Right lobe of liver (tissue), 6 donors: ENCODE results near the gene INSR. TPM values are rescaled to one million over a fixed set of nuclear protein-coding genes. Genes with fewer than 3 reads are reported as not detected.
A peak's percentile ranks its signal among the peaks of the same experiment; 100 is the strongest.

Experiments used
- ATAC-seq, 4 donors: fragments of 200-7000 bp; cut with Tn5 transposase; one replicate each; pipeline ENCODE4 v1.9.1; 2020; ENCODE audit warnings: mild to moderate bottlenecking in 4 of 4, moderate library complexity in 4 of 4
- DNase-seq, 3 donors: peaks; one replicate each; pipeline ENCODE4 v3.0.0-alpha.2; 2020
- H3K27ac ChIP-seq, 3 donors: fragments of 200-600 bp; one replicate each; pipeline ENCODE4 v1.8.0; 2022
- H3K27me3 ChIP-seq, 2 donors: fragments of 200-600 bp; one replicate each; pipeline ENCODE4 v1.8.0; 2022
- H3K36me3 ChIP-seq, 4 donors: fragments of 200-600 bp; sonication (generic) in 1 of 4; one replicate each; pipeline versions ENCODE4 v1.5.1 to v1.8.0; 2017 to 2022; ENCODE audit warnings: control low read depth in 1 of 4
- H3K4me1 ChIP-seq, 4 donors: fragments of 200-600 bp; sonication (generic) in 1 of 4; one replicate each; pipeline versions ENCODE4 v1.5.1 to v1.8.0; 2017 to 2022; ENCODE audit warnings: control low read depth in 1 of 4
- H3K4me3 ChIP-seq, 3 donors: fragments of 200-600 bp; one replicate each; pipeline ENCODE4 v1.8.0; 2022
- H3K9me3 ChIP-seq, 4 donors: fragments of 200-600 bp; sonication (generic) in 1 of 4; one replicate each; pipeline versions ENCODE4 v1.5.1 to v1.8.0; 2017 to 2022; ENCODE audit warnings: control low read depth in 1 of 4
- CTCF ChIP-seq, 4 donors: fragments of 200-600 bp in 3 of 4; fragments of 450-650 bp in 1 of 4; IDR thresholded peaks; one replicate each; pipeline versions ENCODE4 v1.5.1 to v1.8.0; 2016 to 2022; ENCODE audit warnings: antibody characterized with exemption in 4 of 4, mild to moderate bottlenecking in 2 of 4
- POLR2A ChIP-seq: fragments of 450-650 bp; IDR thresholded peaks from one replicate; pipeline ENCODE4 v1.6.1; 2017; ENCODE audit warnings: antibody characterized with exemption, mild to moderate bottlenecking
- WGBS: methylation state at CpG from one replicate; pipeline ENCODE4 v1.1.6; 2018; ENCODE audit warnings: low coverage, low lambda C conversion rate; ENCODE audit not compliant: insufficient coverage; ENCODE audit errors: missing lambda C conversion rate; 5-methylcytosine and 5-hydroxymethylcytosine counted together
- intact Hi-C, 2 donors: fragments of 100-400 bp; cut with DNase I; formaldehyde crosslinking; loops; one replicate each; pipeline versions ENCODE4 v1.11.2 to v1.14.1; 2022
- total RNA-seq, 6 experiments: library from RNA; depleted of rRNA in 2 of 6; stranded (reverse); fragments of >200 nt in 2 of 6; fragmentation: NEBNext Ultra II Directional in 3 of 6; extraction: Animal tissue kit (Norgen Biotek cat#: 25700) in 3 of 6; gene quantifications; one replicate each; pipeline versions ENCODE4 v1.1.0 to v1.2.4, GENCODE V29; 2016 to 2023
- donor health status: DM: no; HTN: yes; CAD: no.
- donor health status: DM: no; HTN: no; CAD: no.
- donor health status: DM: no; HTN: no; CAD: no.
- donor health status: DM: no; HTN: yes; CAD: no.
- donor health status: DM: no; HTN: yes; CAD: no.

Gene INSR
- total RNA-seq, 6 experiments from 2014 or later, result 82.7 to 121 (median 106) TPM

- no peak for TF ChIP-seq POLR2A
- no peak for TF ChIP-seq CTCF (IDR thresholded peaks at IDR 0.05)
These were observed 44.1 kb downstream of the INSR start for GRCh38 chr19:7250057-7250596.

GRCh38 chr19:7247155-7247554 is 47.1 kb downstream of the INSR start:
- Histone ChIP-seq H3K27ac (no peak overlapping the region), H3K4me3 (no peak overlapping the region), H3K4me1 (peaks cover 0 to 3% (median 0%) of the 10 kb centered on the region in 4 donors), H3K36me3 (no peaks in the 10 kb centered on the region), H3K9me3 (no peaks in the 10 kb centered on the region), H3K27me3 (no peaks in the 10 kb centered on the region)
- TF ChIP-seq CTCF (IDR thresholded peaks at IDR 0.05) (no peak), POLR2A (no peak)
- DNase-seq (no peak), ATAC-seq (peak in 2 of 4 donors; percentile 23 to 54)
- intact Hi-C loops, result no loop called here
- WGBS, result 42% methylated on average over 4 of the region's 4 CpGs

More at GRCh38 chr19:7250057-7250596, 44.1 kb downstream of the INSR start:
- no peak overlapping the region for H3K27ac ChIP-seq
- H3K4me3 ChIP-seq, result no peak overlapping the region
- intact Hi-C loops, result no loop called here
- WGBS, result 100% methylated on average over 1 of the region's 1 CpG
- DNase-seq, result no peak
- H3K27me3 ChIP-seq, result no peaks in the 10 kb centered on the region
- no peaks in the 10 kb centered on the region for H3K36me3 ChIP-seq
- H3K9me3 ChIP-seq, result no peaks in the 10 kb centered on the region
- H3K4me1 ChIP-seq, result peaks cover 0 to 16% (median 0%) of the 10 kb centered on the region in 4 donors
- ATAC-seq, result no peak

- H3K27me3 ChIP-seq, result no peaks in the 10 kb centered on the region
- no peaks in the 10 kb centered on the region for H3K9me3 ChIP-seq
- H3K27ac ChIP-seq, result no peak overlapping the region
- intact Hi-C loops, result no loop called here
- H3K4me1 ChIP-seq, result peaks cover 0 to 3% (median 0%) of the 10 kb centered on the region in 4 donors
- no peak for TF ChIP-seq CTCF (IDR thresholded peaks at IDR 0.05)
- no peak for TF ChIP-seq POLR2A
- no peaks in the 10 kb centered on the region for H3K36me3 ChIP-seq
- no peak for DNase-seq
- H3K4me3 ChIP-seq, result no peak overlapping the region
- 90% methylated on average over 2 of the region's 2 CpGs for WGBS
- no peak for ATAC-seq
These were observed 47.6 kb downstream of the INSR start for GRCh38 chr19:7246601-7247000.

GRCh38 chr19:7242601-7243258 is 51.5 kb downstream of the INSR start:
- intact Hi-C loops, result no loop called here
- no peak for TF ChIP-seq CTCF (IDR thresholded peaks at IDR 0.05)
- Histone ChIP-seq H3K4me1 (peaks cover 0 to 5% (median 0%) of the 10 kb centered on the region in 4 donors), H3K36me3 (no peaks in the 10 kb centered on the region), H3K4me3 (no peak overlapping the region), H3K9me3 (no peaks in the 10 kb centered on the region), H3K27me3 (no peaks in the 10 kb centered on the region), H3K27ac (no peak overlapping the region)
- ATAC-seq (peak in 1 of 4 donors; percentile 26), DNase-seq (no peak)
- 65% methylated on average over 6 of the region's 9 CpGs for WGBS
